22Rv1 (cell line): ENCODE results near the gene AMN.

Experiments
- ZFX ChIP-seq: fragments of 450-650 bp; IDR thresholded peaks from 2 replicates; pipeline ENCODE4 v1.6.1; 2017; ENCODE audit warnings: antibody characterized with exemption, borderline replicate concordance
- TF ChIP-seq, protein P1 (sequence below): fragments of 450-650 bp; IDR thresholded peaks from 2 replicates; pipeline ENCODE4 v1.5.1; 2017; ENCODE audit warnings: mild to moderate bottlenecking

DNA sequence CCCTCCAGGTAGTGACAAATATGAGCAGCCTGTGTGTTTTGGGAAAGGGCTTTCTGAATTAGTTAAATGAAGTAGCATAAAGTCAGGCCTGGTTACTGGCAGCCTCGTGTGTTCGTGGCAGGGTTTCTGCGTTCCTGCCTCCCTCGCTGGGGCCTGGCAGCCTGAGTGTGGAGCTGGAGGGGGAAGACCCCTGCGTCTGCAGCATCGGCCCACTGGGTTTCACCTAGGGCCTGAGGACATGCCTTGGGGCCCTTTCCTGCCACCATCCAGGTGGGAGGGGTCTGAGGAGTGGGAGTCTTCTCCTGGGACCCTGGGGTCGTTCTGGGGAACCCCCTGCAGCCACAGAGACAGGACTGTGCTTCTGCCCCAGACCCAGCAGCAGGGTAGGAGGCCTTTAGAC, 20.4 kb upstream of the AMN start:
- TF ChIP-seq, protein P1, sequence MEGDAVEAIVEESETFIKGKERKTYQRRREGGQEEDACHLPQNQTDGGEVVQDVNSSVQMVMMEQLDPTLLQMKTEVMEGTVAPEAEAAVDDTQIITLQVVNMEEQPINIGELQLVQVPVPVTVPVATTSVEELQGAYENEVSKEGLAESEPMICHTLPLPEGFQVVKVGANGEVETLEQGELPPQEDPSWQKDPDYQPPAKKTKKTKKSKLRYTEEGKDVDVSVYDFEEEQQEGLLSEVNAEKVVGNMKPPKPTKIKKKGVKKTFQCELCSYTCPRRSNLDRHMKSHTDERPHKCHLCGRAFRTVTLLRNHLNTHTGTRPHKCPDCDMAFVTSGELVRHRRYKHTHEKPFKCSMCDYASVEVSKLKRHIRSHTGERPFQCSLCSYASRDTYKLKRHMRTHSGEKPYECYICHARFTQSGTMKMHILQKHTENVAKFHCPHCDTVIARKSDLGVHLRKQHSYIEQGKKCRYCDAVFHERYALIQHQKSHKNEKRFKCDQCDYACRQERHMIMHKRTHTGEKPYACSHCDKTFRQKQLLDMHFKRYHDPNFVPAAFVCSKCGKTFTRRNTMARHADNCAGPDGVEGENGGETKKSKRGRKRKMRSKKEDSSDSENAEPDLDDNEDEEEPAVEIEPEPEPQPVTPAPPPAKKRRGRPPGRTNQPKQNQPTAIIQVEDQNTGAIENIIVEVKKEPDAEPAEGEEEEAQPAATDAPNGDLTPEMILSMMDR = no peak
- TF ChIP-seq ZFX = no peak
